NCI-H1048 (cell line): ENCODE data around the gene PTP4A2.

Experiments
- DNase-seq: peaks from one replicate; lab custom pipeline; 2025; lab: John Stamatoyannopoulos, UW

Gene PTP4A2

GRCh38 chr1:31938184-31938975 lies at the start of gene PTP4A2:
Gene PTP4A2, minus strand, starts transcription at chr1:31938368. Its CDS starts 19,303 bp downstream, at chr1:31919065.
- DNase-seq: peak; percentile 62

DNA sequence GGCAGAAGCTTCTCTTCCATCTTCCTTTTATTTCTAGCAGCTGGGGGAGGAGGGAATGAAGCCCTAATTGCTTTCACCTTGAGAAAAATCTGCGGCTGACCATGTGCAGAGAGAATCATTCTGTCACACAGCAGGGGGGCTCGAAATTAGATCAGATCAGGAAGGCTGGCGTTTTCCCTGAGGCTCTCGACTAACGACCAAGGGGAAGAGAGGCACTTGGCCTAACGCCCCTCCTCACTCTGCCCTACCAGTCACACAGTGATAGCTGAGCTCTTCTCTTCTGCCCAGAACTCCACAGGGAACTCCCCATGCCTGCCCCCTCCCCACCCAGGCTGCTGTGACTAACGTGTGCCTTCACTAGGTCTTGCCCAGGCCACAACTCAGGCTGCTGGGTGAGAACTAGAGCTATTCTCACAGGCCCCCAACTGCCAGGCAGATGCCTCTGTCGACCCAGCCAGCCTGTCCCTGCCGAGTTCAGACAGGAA lies 49.0 kb upstream of the PTP4A2 start:
- DNase-seq: no peak

DNA sequence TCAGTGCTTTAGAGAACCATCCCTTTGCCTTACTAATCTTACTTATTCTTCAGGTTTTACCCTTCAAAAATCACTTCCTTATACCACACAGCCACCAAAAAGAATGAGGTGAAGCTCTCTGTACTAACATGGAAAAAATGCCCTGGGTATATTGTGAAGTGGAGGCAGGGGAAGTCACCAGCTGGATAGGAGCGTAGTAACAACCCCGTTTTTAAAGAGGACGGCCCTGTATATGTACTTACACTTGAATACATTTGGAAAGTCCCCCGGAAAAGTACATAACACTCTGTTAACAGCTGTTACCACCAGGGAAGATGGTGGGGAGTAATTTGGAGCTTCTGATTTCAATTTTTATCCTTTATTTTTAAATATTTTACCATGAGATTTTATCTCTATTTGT lies 47.3 kb upstream of the PTP4A2 start:
- no peak for DNase-seq

DNA sequence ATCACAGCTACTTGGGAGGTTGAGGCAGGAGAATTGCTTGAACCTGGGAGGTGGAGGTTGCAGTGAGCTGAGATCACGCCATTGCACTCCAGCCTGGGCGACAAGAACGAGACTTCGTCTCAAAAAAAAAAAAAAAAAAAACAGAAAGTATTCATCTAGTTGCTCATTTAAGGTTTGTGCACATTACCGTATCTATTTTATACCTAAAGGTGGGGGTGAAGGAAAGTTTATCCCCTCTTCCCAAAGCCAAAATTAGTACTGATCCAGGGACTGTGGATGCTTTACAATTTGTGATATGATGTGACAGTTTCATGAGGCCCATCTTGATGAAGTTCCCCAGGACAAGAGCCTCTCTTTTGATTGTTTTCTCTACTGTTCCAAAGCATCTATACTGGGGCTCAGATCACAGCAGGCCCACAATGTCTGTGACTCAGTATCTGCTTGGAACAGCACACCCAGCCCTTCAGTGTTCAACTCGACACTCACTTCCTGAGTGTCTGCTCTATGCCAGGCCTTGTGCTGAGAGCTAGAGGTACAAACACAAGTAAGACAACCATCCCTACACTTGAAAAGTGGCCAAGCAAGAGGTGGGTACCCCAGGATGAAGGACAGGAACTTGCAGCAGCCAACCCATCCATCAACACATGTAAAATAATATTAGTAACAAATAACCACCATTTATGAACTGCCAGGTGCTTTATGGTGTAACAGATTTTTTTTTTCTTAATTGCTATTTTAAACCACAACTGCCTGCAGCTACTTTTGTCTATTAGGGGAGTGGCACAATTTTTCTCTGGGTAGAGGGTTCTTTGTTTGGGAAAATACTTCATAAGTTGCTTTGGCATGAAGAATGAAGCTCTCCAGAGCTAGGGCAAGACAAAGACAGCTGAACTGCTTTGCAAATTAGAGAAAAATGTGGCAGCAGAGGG lies 46.5 kb upstream of the PTP4A2 start:
- DNase-seq: no peak

DNA sequence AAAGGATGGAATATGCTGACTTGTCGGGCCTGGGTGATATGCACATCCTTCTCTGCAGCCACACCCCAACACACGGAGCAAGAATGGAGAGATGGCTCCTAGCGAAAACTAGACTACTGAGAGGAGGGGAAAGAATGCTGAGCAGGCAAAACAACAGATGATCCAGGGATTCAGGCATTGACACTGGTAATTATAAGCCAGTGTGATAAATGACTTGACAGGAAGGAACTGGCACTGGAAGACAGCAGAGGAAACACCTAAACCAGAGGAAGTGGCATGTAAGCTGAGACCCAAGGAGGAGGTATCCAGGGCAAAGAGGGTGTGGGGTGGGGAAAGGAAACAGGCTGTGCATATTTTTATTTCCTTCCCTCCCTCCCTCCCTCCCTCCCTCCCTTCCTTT lies 43.8 kb upstream of the PTP4A2 start:
- no peak for DNase-seq

DNA sequence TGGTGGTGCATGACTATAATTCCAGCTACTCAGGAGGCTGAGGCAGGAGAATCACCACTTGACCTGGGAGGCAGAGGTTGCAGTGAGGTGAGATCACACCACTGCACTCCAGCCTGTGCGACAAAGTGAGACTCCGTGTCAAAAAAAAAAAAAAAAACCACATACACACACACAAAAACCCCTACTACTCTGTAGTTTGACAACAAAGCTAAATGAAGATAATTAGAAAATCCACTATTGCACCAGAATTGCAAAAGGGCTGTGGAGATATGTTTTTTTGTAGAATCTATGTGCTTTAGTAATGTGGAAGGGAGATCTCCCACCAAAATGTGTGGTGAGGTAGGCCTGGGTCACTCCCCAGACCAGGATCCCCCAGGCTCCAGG lies 43.3 kb upstream of the PTP4A2 start:
- DNase-seq: no peak

- no peak for DNase-seq
Observed at GRCh38 chr1:31980835-31981455, 42.8 kb upstream of the PTP4A2 start.

- DNase-seq: no peak
Observed at GRCh38 chr1:31978843-31979400, 40.8 kb upstream of the PTP4A2 start.

GRCh38 chr1:31977385-31978131 lies 39.4 kb upstream of the PTP4A2 start:
- DNase-seq: no peak

- no peak for DNase-seq
Observed at GRCh38 chr1:31976401-31976800, 38.2 kb upstream of the PTP4A2 start.

DNA sequence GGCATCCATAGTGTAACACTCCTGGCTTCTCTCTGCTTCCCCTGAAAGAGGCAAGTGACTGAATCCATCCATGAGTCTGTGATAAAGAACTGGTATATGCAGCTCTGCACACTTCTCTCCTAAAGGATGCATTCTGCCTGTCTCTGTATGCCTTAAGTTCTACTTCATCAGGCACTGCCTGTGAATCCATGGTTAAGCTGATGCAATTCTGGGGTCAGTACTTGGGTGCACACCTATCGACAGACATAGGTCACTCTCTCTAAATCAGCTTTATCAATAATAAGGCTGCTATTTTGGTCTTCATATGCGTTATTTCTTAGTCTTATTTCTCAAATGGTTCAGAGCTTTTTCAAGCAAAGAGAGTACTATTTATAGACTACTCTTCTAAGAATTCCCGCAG lies 32.7 kb upstream of the PTP4A2 start:
- DNase-seq: no peak

DNA sequence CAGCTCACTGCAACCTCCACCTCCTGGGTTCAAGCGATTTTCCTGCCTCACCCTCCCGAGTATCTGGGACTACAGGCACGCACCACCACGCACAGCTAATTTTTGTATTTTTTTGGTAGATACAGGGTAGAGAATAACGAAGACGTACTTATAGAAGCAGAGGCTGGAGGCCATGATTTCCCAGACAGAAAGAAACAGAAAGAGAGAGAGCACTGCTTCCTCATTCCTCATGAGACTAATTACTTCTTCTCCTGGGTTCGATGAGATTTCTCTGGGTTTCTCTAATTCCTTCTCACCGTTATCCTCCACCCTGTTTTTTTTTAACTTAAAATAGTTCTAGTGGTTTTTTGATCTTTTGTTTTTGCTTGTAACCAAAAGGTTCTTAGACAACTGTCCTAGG lies 23.4 kb upstream of the PTP4A2 start:
- no peak for DNase-seq

GRCh38 chr1:31959521-31960340 lies 21.6 kb upstream of the PTP4A2 start:
- DNase-seq: no peak

DNA sequence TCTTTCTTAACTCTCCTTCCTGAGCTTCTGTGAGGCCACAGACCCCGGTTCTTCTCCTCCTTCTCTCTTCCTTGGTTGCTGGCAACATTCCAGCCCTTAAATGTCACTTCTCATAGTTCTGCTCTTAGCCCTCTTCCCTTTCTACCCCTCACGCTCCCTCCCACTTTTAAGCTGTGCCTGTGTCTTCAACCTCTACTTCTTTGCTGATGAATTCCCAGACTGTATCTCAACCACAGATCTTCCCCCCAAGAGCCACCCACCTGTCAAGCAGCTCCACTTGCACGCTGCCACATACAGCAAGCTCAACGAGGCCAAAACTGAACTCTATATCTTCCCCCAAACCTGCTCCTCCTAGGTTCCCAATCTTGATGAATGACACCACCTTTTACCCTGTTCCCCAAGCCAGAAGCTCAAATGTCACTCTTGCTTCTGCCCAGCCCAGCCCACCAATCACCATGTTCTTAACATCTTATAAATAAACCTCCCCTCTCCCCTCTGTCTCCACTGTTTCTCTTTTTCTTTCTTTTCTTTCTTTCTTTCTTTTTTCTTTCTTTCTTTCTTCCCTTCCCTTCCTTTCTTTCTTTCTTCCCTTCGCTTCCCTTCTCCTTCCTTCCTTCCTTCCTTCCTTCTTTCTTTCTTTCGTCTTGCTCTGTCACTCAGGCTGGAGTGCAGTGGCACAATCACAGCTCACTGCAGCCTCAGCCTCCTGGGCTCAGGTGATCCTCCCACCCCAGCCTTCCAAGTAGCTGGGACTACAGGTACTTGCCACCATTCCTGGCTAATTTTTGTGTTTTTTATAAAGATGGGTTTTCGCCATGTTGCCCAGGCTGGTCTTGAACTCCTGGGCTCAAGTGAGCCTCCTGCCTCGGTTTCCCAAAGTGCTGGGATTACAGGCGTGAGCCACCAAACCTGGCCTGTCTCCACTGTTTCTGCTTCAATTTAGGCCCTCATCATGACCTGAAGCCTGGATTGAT lies 19.8 kb upstream of the PTP4A2 start:
- DNase-seq: no peak

GRCh38 chr1:31955917-31956736 lies 18.0 kb upstream of the PTP4A2 start:
- DNase-seq: no peak

DNA sequence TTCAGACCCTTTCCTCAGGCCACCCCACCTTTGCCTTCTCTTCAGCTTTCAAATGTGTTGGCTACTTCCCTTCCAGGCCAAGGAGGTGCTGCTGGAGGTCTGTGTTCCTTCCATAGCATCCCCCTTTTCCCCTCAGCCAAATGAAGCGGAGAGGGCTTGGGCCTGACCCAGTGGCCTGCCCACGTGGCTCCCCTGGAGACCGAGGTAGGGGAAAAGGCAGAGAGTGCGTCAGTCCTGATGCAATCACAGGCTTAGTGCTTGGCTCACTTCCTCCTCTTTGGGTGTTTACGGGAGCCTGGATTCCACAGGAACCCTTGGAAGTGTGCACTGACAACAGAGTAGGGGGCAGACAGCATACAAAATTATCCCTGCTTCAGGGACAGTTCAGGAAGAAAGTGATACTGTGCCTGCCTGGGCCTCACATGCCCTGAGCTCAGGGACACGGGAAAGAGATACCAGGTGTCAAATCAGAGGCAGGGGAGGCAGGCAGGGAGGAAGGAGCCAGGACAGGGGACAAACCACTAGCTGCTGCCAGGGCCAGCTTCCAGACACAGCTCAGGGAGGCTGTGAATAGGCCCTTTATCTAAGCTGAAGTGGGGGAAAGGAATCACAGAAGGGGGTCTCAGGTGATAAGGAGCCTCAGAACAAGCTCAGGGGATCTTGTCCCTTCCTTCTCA lies 16.6 kb upstream of the PTP4A2 start:
- no peak for DNase-seq

GRCh38 chr1:31952825-31953220 lies 14.7 kb upstream of the PTP4A2 start:
- no peak for DNase-seq

DNA sequence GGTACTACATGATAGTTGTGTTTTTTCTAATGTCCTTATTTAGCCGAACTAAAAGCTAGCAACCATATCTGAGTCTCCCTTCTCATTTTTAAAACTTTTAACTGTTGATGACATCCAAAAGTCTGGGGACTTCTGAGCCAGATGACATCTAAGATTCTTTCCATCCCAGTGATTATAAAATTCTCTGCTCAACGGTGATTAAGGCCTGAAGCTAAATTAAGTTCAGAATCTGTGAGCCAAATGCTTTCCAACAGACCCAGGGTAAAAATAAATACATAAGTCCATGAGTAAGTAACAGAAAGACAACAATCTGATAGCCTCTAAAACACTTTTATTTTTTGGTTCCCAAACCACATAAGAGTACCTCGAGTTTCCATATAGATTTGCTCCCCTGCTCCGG lies 13.1 kb upstream of the PTP4A2 start:
- no peak for DNase-seq
